ENCODE results near the gene SERPINH1.
"Not testable (repeated sequence)": the region's sequence is repeated elsewhere in the genome, so short reads cannot be mapped to it uniquely, and the experiment has no call there.

Gene SERPINH1

GRCh38 chr11:75572744-75573143, 10.7 kb downstream of the SERPINH1 start:
- FAIRE-seq (no peak), DNase-seq (ENCODE audit: insufficient read length, low spot score) (no peak)

GRCh38 chr11:75574698-75575602, 12.9 kb downstream of the SERPINH1 start:
- DNase-seq (ENCODE audit: insufficient read length, low spot score), result no peak
- FAIRE-seq, result no peak

GRCh38 chr11:75576017-75576416, 14.0 kb downstream of the SERPINH1 start:
- DNase-seq (ENCODE audit: insufficient read length, low spot score) (no peak), FAIRE-seq (no peak)

GRCh38 chr11:75576499-75576918, 14.5 kb downstream of the SERPINH1 start:
- FAIRE-seq, result peak; percentile 35
- DNase-seq (ENCODE audit: insufficient read length, low spot score), result peak; percentile 58

- FAIRE-seq (no peak), DNase-seq (ENCODE audit: insufficient read length, low spot score) (no peak)
Observed at GRCh38 chr11:75577207-75577606, 15.2 kb downstream of the SERPINH1 start.

- FAIRE-seq (no peak), DNase-seq (ENCODE audit: insufficient read length, low spot score) (no peak)
Observed at GRCh38 chr11:75578977-75579376, 16.9 kb downstream of the SERPINH1 start.

GRCh38 chr11:75579841-75580240, 17.8 kb downstream of the SERPINH1 start:
- FAIRE-seq (no peak), DNase-seq (ENCODE audit: insufficient read length, low spot score) (no peak)

GRCh38 chr11:75582506-75582894, 20.4 kb downstream of the SERPINH1 start:
- FAIRE-seq, result no peak
- DNase-seq (ENCODE audit: insufficient read length, low spot score), result no peak

GRCh38 chr11:75582895-75583717, 21.1 kb downstream of the SERPINH1 start:
- DNase-seq (ENCODE audit: insufficient read length, low spot score) (peak; percentile 64), FAIRE-seq (no peak)

- DNase-seq (ENCODE audit: insufficient read length, low spot score), result no peak
- no peak for FAIRE-seq
Observed at GRCh38 chr11:75583718-75584658, 21.9 kb downstream of the SERPINH1 start.

- not testable (repeated sequence) for DNase-seq (ENCODE audit: insufficient read length, low spot score); FAIRE-seq
Observed at GRCh38 chr11:75584659-75585292, 22.7 kb downstream of the SERPINH1 start.

GRCh38 chr11:75585293-75585670, 23.2 kb downstream of the SERPINH1 start:
- FAIRE-seq, result no peak
- no peak for DNase-seq (ENCODE audit: insufficient read length, low spot score)

GRCh38 chr11:75586395-75586794, 24.3 kb downstream of the SERPINH1 start:
- FAIRE-seq (no peak), DNase-seq (ENCODE audit: insufficient read length, low spot score) (no peak)

- no peak for FAIRE-seq
- DNase-seq (ENCODE audit: insufficient read length, low spot score), result no peak
Observed at GRCh38 chr11:75588051-75588481, 26.0 kb downstream of the SERPINH1 start.

- DNase-seq (ENCODE audit: insufficient read length, low spot score), result no peak
- no peak for FAIRE-seq
Observed at GRCh38 chr11:75589051-75589450, 27.0 kb downstream of the SERPINH1 start.

GRCh38 chr11:75589933-75590332, 27.9 kb downstream of the SERPINH1 start:
- no peak for FAIRE-seq
- no peak for DNase-seq (ENCODE audit: insufficient read length, low spot score)

GRCh38 chr11:75591371-75591770, 29.3 kb downstream of the SERPINH1 start:
- FAIRE-seq (no peak), DNase-seq (ENCODE audit: insufficient read length, low spot score) (no peak)

- DNase-seq (ENCODE audit: insufficient read length, low spot score), result no peak
- no peak for FAIRE-seq
Observed at GRCh38 chr11:75591966-75592365, 29.9 kb downstream of the SERPINH1 start.

- DNase-seq (ENCODE audit: insufficient read length, low spot score), result no peak
- no peak for FAIRE-seq
Observed at GRCh38 chr11:75592715-75593114, 30.7 kb downstream of the SERPINH1 start.

- no peak for FAIRE-seq
- no peak for DNase-seq (ENCODE audit: insufficient read length, low spot score)
Observed at GRCh38 chr11:75593286-75593915, 31.3 kb downstream of the SERPINH1 start.
